Upper lobe of left lung (tissue), 4 donors: ENCODE results near the gene PDE7B.

Experiments used
- POLR2A ChIP-seq, 4 donors: fragments of 450-650 bp; IDR thresholded peaks; one replicate each; pipeline ENCODE4 v1.5.1; 2016 to 2017; ENCODE audit warnings: antibody characterized with exemption in 4 of 4, mild to moderate bottlenecking in 2 of 4
- POLR2AphosphoS5 ChIP-seq, 2 donors: sonication (generic); formaldehyde crosslinking; IDR thresholded peaks; one replicate each; pipeline ENCODE4 v1.5.1; 2017; ENCODE audit warnings: antibody characterized with exemption in 2 of 2
- TF ChIP-seq, protein P1 (sequence below), 6 experiments: fragments of 450-650 bp in 4 of 6; fragments of 200-600 bp in 2 of 6; sonication (generic) in 2 of 6; IDR thresholded peaks; one replicate each; pipeline ENCODE4 v1.5.1; 2016 to 2019; ENCODE audit warnings: antibody characterized with exemption in 6 of 6

DNA sequence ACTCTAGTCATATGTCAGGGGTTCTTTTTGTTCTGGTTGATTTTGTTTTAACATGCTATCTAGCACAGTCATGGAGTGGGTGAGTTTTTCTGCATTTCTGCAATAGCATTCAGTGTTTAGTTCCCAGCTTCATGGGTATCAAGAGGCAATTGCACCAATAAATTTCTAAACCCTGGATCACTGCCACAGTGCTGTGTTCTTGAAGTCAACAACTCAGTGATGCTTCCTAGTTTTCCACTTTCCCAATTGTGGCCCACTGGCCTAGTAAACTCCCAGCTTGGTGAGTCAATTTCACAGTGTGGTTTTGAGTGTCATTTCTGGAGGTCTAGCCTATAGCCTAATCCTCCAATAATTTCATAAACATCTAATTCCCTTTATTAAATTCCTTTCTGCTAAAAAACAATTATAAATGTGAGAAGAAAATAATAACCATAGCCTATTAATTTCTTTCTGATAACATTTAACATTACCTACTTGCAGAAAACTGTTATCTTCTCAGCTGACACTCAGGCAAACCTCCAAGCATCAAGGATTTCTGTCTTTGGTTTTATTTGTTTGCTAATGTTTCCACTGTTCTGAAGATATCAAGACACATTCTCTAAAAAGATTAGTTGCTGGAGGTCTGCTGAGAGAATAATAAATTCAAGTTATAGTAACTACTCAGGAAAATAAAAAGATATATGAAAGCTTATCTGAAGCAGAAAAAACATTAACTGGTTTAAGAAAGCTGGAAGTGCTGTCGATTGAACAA is 89.9 kb downstream of the PDE7B start:
- TF ChIP-seq POLR2AphosphoS5 (IDR thresholded peaks at IDR 0.05), result no peak
- TF ChIP-seq, protein P1, sequence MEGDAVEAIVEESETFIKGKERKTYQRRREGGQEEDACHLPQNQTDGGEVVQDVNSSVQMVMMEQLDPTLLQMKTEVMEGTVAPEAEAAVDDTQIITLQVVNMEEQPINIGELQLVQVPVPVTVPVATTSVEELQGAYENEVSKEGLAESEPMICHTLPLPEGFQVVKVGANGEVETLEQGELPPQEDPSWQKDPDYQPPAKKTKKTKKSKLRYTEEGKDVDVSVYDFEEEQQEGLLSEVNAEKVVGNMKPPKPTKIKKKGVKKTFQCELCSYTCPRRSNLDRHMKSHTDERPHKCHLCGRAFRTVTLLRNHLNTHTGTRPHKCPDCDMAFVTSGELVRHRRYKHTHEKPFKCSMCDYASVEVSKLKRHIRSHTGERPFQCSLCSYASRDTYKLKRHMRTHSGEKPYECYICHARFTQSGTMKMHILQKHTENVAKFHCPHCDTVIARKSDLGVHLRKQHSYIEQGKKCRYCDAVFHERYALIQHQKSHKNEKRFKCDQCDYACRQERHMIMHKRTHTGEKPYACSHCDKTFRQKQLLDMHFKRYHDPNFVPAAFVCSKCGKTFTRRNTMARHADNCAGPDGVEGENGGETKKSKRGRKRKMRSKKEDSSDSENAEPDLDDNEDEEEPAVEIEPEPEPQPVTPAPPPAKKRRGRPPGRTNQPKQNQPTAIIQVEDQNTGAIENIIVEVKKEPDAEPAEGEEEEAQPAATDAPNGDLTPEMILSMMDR (IDR thresholded peaks at IDR 0.05), result no peak
- TF ChIP-seq POLR2A (IDR thresholded peaks at IDR 0.05), result no peak
